Measurements from ENCODE around the gene PXN. TPM values are rescaled to one million over a fixed set of nuclear protein-coding genes. Genes with fewer than 3 reads are reported as not detected.

The PXN gene
- total and polyA plus RNA-seq, 2 experiments from 2014 or later: 38.4 to 76.0 TPM

DNA sequence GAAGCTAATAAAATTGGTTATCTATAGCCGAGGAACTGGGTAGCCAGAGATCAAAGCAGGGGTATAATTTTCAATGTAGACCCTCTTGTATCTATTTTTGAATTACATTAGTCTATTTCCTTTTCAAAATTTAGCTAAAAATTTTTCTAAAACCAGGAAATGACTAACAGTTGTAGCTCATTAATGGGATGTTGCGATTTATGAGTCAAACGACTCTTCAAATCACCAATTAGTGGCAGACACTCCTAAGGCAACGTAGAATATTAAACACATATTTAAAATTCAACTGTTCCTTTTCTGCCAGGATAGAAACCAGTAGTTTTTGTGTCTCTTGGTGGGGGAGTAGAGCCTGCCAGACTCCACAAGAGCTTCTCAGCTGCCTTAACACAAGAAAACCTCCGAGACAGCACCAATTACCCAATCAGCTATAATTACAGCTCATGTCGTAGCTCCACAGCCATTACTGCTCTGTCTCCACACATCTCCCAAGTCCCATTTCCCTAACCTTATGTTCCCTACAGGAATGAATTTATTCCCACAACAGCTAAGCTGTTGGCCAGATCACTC lies 97.9 kb downstream of the PXN start:
- Mint-ChIP-seq H3K9me3 (no peaks in the 10 kb centered on the region), H3K4me1 (no peaks in the 10 kb centered on the region), H3K36me3 (ENCODE audit: low read depth) (peaks cover 62% of the 10 kb centered on the region), H3K27ac (no peak overlapping the region), H3K27me3 (ENCODE audit: insufficient read depth, low read depth, poor library complexity) (peaks cover 2% of the 10 kb centered on the region), H3K4me3 (no peak overlapping the region)
- no peaks in the 10 kb centered on the region for H3K4me1 ChIP-seq (ENCODE audit: insufficient read depth)
- peaks cover 69% of the 10 kb centered on the region for H3K36me3 ChIP-seq (ENCODE audit: insufficient read depth)
- H3K4me3 ChIP-seq: no peak overlapping the region
- no peak overlapping the region for H3K4me2 ChIP-seq
- H3K27me3 ChIP-seq (ENCODE audit: insufficient read depth): no peaks in the 10 kb centered on the region
- no peak for DNase-seq (ENCODE audit: low spot score)
- H3K9me2 ChIP-seq (ENCODE audit: insufficient read depth): no peaks in the 10 kb centered on the region
- no peak overlapping the region for H2AFZ ChIP-seq
- no peak for ATAC-seq
- H4K20me1 ChIP-seq (replicated peaks; ENCODE audit: insufficient read depth): peaks cover 18% of the 10 kb centered on the region
- H3K27ac ChIP-seq (ENCODE audit: low read depth): no peak overlapping the region
- H3F3A ChIP-seq (replicated peaks; ENCODE audit: low read depth): peaks cover 6% of the 10 kb centered on the region; the same call in 1 of the 2 replicates
- TF ChIP-seq EZH2phosphoT487 (IDR thresholded peaks at IDR 0.05; ENCODE audit: unreplicated experiment) (no peak), EZH2 (IDR thresholded peaks at IDR 0.05; ENCODE audit: low read depth, unreplicated experiment) (no peak)
- TF ChIP-seq, protein P1, sequence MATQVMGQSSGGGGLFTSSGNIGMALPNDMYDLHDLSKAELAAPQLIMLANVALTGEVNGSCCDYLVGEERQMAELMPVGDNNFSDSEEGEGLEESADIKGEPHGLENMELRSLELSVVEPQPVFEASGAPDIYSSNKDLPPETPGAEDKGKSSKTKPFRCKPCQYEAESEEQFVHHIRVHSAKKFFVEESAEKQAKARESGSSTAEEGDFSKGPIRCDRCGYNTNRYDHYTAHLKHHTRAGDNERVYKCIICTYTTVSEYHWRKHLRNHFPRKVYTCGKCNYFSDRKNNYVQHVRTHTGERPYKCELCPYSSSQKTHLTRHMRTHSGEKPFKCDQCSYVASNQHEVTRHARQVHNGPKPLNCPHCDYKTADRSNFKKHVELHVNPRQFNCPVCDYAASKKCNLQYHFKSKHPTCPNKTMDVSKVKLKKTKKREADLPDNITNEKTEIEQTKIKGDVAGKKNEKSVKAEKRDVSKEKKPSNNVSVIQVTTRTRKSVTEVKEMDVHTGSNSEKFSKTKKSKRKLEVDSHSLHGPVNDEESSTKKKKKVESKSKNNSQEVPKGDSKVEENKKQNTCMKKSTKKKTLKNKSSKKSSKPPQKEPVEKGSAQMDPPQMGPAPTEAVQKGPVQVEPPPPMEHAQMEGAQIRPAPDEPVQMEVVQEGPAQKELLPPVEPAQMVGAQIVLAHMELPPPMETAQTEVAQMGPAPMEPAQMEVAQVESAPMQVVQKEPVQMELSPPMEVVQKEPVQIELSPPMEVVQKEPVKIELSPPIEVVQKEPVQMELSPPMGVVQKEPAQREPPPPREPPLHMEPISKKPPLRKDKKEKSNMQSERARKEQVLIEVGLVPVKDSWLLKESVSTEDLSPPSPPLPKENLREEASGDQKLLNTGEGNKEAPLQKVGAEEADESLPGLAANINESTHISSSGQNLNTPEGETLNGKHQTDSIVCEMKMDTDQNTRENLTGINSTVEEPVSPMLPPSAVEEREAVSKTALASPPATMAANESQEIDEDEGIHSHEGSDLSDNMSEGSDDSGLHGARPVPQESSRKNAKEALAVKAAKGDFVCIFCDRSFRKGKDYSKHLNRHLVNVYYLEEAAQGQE (IDR thresholded peaks at IDR 0.05; ENCODE audit: unreplicated experiment): no peak
- H3K79me2 ChIP-seq (replicated peaks; ENCODE audit: insufficient read depth): 0 out of 2 replicates have a peak, but pooled peaks cover 4% of the 10 kb centered on the region

DNA sequence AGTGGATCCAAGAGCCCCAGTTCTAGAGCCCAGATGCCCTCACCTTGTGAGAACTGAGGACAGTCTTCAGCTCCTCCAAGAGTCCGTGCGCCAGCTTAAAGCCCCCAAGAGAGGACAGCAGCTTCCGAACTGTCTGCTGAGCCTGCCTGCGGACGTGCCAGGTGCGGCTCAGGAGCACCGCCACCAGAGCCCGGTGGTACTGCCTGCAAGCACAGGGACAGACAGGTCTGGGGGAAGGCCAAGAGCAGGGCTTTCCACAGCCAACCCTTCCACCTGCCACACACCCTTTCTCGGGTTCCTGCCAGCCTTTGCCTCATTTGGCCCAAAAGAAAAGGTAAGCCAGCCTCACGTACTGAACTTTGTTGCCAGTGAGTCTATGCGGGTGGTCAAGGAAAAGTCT lies 101.2 kb downstream of the PXN start:
- peaks cover 63% of the 10 kb centered on the region for H3K36me3 ChIP-seq (ENCODE audit: insufficient read depth)
- Mint-ChIP-seq H3K4me1 (no peaks in the 10 kb centered on the region), H3K9me3 (no peaks in the 10 kb centered on the region), H3K27ac (no peak overlapping the region; the same call in 1 of the 2 replicates), H3K36me3 (ENCODE audit: low read depth) (peaks cover 70% of the 10 kb centered on the region), H3K27me3 (ENCODE audit: insufficient read depth, low read depth, poor library complexity) (no peaks in the 10 kb centered on the region), H3K4me3 (no peak overlapping the region)
- H3F3A ChIP-seq (replicated peaks; ENCODE audit: low read depth): no peaks in the 10 kb centered on the region; the same call in 1 of the 2 replicates
- no peaks in the 10 kb centered on the region for H3K4me1 ChIP-seq (ENCODE audit: insufficient read depth)
- H3K4me2 ChIP-seq: no peak overlapping the region
- H3K9me2 ChIP-seq (ENCODE audit: insufficient read depth): no peaks in the 10 kb centered on the region
- H3K27ac ChIP-seq (ENCODE audit: low read depth): no peak overlapping the region
- peaks cover 11% of the 10 kb centered on the region for H4K20me1 ChIP-seq (replicated peaks; ENCODE audit: insufficient read depth)
- ATAC-seq: peak; percentile 49; the same call in 2 of the 3 replicates
- no peaks in the 10 kb centered on the region for H3K27me3 ChIP-seq (ENCODE audit: insufficient read depth)
- H3K4me3 ChIP-seq: no peak overlapping the region
- no peak for TF ChIP-seq JUNB (IDR thresholded peaks at IDR 0.05; ENCODE audit: unreplicated experiment)
- DNase-seq (ENCODE audit: low spot score): no peak
- H2AFZ ChIP-seq: no peak overlapping the region
- H3K79me2 ChIP-seq (replicated peaks; ENCODE audit: insufficient read depth): 0 out of 2 replicates have a peak, but pooled peaks cover 4% of the 10 kb centered on the region

DNA sequence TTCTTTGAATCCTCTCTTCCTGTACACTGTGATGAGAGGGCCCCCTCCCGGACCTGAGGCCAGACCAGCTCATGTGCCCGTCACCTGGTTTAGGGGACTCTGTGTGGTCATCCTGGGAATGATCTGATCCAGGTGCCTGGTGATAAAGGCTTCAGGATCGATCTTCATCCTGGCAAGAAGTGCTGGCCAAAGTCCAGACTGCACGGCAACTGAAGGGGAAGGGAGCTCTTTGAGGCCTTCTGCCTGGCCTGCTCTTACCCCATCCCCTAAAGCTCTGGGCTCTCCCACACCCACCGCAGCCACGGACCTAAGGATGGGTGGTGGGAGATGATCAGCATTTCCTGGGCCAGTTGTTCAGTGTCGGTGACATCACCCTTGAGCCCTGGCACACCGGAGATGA lies 102.8 kb downstream of the PXN start:
- H3K36me3 Mint-ChIP-seq (ENCODE audit: low read depth): peaks cover 72% of the 10 kb centered on the region
- peaks cover 59% of the 10 kb centered on the region for H3K36me3 ChIP-seq (ENCODE audit: insufficient read depth)
- no peak for TF ChIP-seq EZH2phosphoT487 (IDR thresholded peaks at IDR 0.05; ENCODE audit: unreplicated experiment)
- no peak for TF ChIP-seq JUNB (IDR thresholded peaks at IDR 0.05; ENCODE audit: unreplicated experiment)
- TF ChIP-seq, protein P2, sequence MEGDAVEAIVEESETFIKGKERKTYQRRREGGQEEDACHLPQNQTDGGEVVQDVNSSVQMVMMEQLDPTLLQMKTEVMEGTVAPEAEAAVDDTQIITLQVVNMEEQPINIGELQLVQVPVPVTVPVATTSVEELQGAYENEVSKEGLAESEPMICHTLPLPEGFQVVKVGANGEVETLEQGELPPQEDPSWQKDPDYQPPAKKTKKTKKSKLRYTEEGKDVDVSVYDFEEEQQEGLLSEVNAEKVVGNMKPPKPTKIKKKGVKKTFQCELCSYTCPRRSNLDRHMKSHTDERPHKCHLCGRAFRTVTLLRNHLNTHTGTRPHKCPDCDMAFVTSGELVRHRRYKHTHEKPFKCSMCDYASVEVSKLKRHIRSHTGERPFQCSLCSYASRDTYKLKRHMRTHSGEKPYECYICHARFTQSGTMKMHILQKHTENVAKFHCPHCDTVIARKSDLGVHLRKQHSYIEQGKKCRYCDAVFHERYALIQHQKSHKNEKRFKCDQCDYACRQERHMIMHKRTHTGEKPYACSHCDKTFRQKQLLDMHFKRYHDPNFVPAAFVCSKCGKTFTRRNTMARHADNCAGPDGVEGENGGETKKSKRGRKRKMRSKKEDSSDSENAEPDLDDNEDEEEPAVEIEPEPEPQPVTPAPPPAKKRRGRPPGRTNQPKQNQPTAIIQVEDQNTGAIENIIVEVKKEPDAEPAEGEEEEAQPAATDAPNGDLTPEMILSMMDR (conservative IDR thresholded peaks at IDR 0.05; ENCODE audit: low read depth in 2 of 2): no peak
- TF ChIP-seq CREB1 (CRISPR knock-in tag; IDR thresholded peaks at IDR 0.05; ENCODE audit: low read depth): no peak
- TF ChIP-seq, protein P1 (IDR thresholded peaks at IDR 0.05; ENCODE audit: unreplicated experiment): no peak
- TF ChIP-seq POLR2AphosphoS5 (IDR thresholded peaks at IDR 0.05; ENCODE audit: low read depth): no peak
- TF ChIP-seq, protein P3, sequence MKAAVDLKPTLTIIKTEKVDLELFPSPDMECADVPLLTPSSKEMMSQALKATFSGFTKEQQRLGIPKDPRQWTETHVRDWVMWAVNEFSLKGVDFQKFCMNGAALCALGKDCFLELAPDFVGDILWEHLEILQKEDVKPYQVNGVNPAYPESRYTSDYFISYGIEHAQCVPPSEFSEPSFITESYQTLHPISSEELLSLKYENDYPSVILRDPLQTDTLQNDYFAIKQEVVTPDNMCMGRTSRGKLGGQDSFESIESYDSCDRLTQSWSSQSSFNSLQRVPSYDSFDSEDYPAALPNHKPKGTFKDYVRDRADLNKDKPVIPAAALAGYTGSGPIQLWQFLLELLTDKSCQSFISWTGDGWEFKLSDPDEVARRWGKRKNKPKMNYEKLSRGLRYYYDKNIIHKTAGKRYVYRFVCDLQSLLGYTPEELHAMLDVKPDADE (IDR thresholded peaks at IDR 0.05): no peak

More for the DNA sequence above, 102.8 kb downstream of the PXN start:
- ATAC-seq (no peak), DNase-seq (ENCODE audit: low spot score) (no peak)
- no peaks in the 10 kb centered on the region for H3K4me1 Mint-ChIP-seq
- no peak overlapping the region for H3K27ac Mint-ChIP-seq
- Histone ChIP-seq H3K4me2 (no peak overlapping the region), H3K4me1 (ENCODE audit: insufficient read depth) (no peaks in the 10 kb centered on the region), H4K20me1 (replicated peaks; ENCODE audit: insufficient read depth) (peaks cover 2% of the 10 kb centered on the region; the same call in 1 of the 2 replicates), H3F3A (replicated peaks; ENCODE audit: low read depth) (0 out of 2 replicates have a peak, but pooled peaks cover 3% of the 10 kb centered on the region), H3K79me2 (replicated peaks; ENCODE audit: insufficient read depth) (0 out of 2 replicates have a peak, but pooled peaks cover 2% of the 10 kb centered on the region), H3K9me2 (ENCODE audit: insufficient read depth) (no peaks in the 10 kb centered on the region), H3K4me3 (no peak overlapping the region), H2AFZ (no peak overlapping the region), H3K27ac (ENCODE audit: low read depth) (no peak overlapping the region), H3K27me3 (ENCODE audit: insufficient read depth) (no peaks in the 10 kb centered on the region)
- no peaks in the 10 kb centered on the region for H3K9me3 Mint-ChIP-seq
- no peak overlapping the region for H3K4me3 Mint-ChIP-seq
- H3K27me3 Mint-ChIP-seq (ENCODE audit: insufficient read depth, low read depth, poor library complexity): no peaks in the 10 kb centered on the region

Measured in GM23338 (cell line).